WTC11 (cell line): Measurements from ENCODE around the gene TMC4.

Experiments used
- CREM ChIP-seq: sonication (generic); formaldehyde crosslinking; IDR thresholded peaks from 2 replicates; pipeline ENCODE4 v1.8.1; 2022; ENCODE audit warnings: mild to moderate bottlenecking, missing genetic modification reagents, moderate library complexity
- CTCF ChIP-seq: fragments of 200-600 bp; IDR thresholded peaks from 2 replicates; pipeline ENCODE4 v1.8.0; 2022; ENCODE audit warnings: antibody characterized with exemption
- FOXJ3 ChIP-seq: sonication (generic); formaldehyde crosslinking; IDR thresholded peaks from 2 replicates; pipeline ENCODE4 v1.9.0; 2021; ENCODE audit warnings: missing genetic modification reagents, mild to moderate bottlenecking, borderline replicate concordance
- HMGXB4 ChIP-seq: sonication (generic); formaldehyde crosslinking; IDR thresholded peaks from 2 replicates; pipeline ENCODE4 v1.8.1; 2023; ENCODE audit warnings: mild to moderate bottlenecking, moderate library complexity, missing genetic modification reagents
- MAX ChIP-seq: sonication (generic); formaldehyde crosslinking; IDR thresholded peaks from 2 replicates; pipeline ENCODE4 v1.8.0; 2022; ENCODE audit warnings: mild to moderate bottlenecking, missing genetic modification reagents
- MLX ChIP-seq: sonication (generic); formaldehyde crosslinking; IDR thresholded peaks from 2 replicates; pipeline ENCODE4 v1.8.1; 2023; ENCODE audit warnings: mild to moderate bottlenecking, missing genetic modification reagents, moderate library complexity
- RELA ChIP-seq: sonication (generic); formaldehyde crosslinking; IDR thresholded peaks from 2 replicates; pipeline ENCODE4 v1.8.1; 2022; ENCODE audit warnings: missing genetic modification reagents, mild to moderate bottlenecking, borderline replicate concordance
- SMAD3 ChIP-seq: sonication (generic); formaldehyde crosslinking; IDR thresholded peaks from 2 replicates; pipeline ENCODE4 v1.8.0; 2022; ENCODE audit warnings: missing genetic modification reagents, mild to moderate bottlenecking, borderline replicate concordance
- ZBTB21 ChIP-seq: sonication (generic); formaldehyde crosslinking; IDR thresholded peaks from 2 replicates; pipeline ENCODE4 v1.8.1; 2023; ENCODE audit warnings: mild to moderate bottlenecking, missing genetic modification reagents, borderline replicate concordance

- TF ChIP-seq CTCF (no peak), MLX (no peak), SMAD3 (no peak), MAX (CRISPR knock-in tag) (no peak), RELA (no peak), HMGXB4 (CRISPR knock-in tag) (no peak), ZBTB21 (CRISPR knock-in tag) (no peak), FOXJ3 (CRISPR knock-in tag) (no peak), CREM (CRISPR knock-in tag) (no peak)
Observed at GRCh38 chr19:54218960-54219661, 46.2 kb upstream of the TMC4 start.
